Sigmoid colon (tissue), 4 donors: Measurements from ENCODE around the gene ARMCX4.

Source experiments
- POLR2A ChIP-seq, 2 donors: fragments of 450-650 bp; IDR thresholded peaks; one replicate each; pipeline ENCODE4 v1.6.1; 2016; ENCODE audit warnings: antibody characterized with exemption in 2 of 2, mild to moderate bottlenecking in 2 of 2, moderate library complexity in 2 of 2
- POLR2AphosphoS5 ChIP-seq, 4 donors: sonication (generic); formaldehyde crosslinking; IDR thresholded peaks; one replicate each; pipeline ENCODE4 v1.6.1; 2017; ENCODE audit warnings: antibody characterized with exemption in 4 of 4
- TF ChIP-seq, protein P1 (sequence below), 4 experiments: fragments of 450-650 bp in 3 of 4; fragments of 200-600 bp in 1 of 4; IDR thresholded peaks; one replicate each; pipeline ENCODE4 v1.5.1; 2016 to 2019; ENCODE audit warnings: antibody characterized with exemption in 4 of 4, mild to moderate bottlenecking in 3 of 4, moderate library complexity in 2 of 4

DNA sequence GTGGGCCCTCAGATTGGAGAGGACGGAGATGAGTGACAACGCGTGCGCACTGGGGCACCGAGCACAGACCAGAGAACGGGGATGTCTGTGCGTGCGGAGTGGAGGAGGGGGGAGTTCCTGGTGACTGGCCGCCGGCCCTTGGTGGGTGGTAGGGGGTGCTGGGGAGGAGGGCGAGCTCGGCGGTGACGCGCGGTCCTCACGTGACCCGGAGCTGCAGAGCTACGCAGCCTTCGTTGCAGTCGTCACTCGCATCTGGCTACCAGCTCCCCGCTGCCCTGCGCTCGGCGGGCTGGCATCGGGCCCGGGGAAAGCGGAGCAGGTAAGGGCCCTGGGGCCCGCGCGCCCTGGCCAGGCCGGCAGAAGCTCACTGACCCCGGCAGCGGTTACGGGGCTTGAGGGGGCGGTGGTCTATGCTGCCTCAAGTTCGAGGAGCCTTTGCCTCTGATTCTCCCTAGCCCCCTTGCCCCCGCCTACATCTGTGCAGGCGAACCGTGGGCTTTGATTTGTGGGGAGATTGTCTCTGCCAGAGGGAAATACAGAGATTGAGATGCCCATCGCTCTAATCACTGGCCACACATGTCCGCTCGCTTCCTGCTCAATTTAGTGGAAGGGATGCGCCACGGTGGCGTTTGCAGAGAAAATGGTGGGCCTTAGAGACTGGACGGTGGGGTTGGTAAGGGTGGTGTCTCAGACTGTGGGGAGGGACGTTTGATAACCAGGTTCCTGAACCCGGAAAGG, at the start of gene ARMCX4:
- TF ChIP-seq POLR2AphosphoS5 (IDR thresholded peaks at IDR 0.05) (peak; percentile 56 to 72 (median 63)), POLR2A (IDR thresholded peaks at IDR 0.05) (no peak)
- TF ChIP-seq, protein P1, sequence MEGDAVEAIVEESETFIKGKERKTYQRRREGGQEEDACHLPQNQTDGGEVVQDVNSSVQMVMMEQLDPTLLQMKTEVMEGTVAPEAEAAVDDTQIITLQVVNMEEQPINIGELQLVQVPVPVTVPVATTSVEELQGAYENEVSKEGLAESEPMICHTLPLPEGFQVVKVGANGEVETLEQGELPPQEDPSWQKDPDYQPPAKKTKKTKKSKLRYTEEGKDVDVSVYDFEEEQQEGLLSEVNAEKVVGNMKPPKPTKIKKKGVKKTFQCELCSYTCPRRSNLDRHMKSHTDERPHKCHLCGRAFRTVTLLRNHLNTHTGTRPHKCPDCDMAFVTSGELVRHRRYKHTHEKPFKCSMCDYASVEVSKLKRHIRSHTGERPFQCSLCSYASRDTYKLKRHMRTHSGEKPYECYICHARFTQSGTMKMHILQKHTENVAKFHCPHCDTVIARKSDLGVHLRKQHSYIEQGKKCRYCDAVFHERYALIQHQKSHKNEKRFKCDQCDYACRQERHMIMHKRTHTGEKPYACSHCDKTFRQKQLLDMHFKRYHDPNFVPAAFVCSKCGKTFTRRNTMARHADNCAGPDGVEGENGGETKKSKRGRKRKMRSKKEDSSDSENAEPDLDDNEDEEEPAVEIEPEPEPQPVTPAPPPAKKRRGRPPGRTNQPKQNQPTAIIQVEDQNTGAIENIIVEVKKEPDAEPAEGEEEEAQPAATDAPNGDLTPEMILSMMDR (IDR thresholded peaks at IDR 0.05) = no peak
